Measurements from ENCODE around the gene IQGAP1. TPM values are rescaled to one million over a fixed set of nuclear protein-coding genes. Genes with fewer than 3 reads are reported as not detected.

IQGAP1 gene
- total and polyA plus RNA-seq, 2 of the 13 experiments (the other 11 are each of a cell fraction or from before 2014, with no cell fraction given): 29.5 to 37.9 TPM

DNA sequence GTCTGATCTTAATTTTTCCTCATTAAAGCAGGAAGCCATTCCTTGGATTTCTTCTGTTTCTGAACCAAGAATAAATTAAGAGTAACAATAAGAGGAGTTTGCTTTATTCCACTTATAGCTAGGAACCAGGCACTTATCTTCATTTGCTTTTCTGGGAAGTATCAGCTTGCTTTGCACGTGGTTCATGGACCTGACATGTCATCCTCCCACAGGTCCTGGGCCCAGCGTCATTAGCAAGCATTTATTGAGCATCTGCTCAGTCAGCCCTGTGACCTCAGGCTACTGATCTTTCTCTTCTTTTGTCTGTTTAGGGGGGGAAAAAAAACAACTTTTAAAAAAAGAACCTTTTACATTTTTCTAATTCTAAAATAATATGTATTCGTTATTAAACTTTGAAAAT lies 107.0 kb downstream of the IQGAP1 start:
- Histone ChIP-seq H3K79me2 (ENCODE audit: insufficient read depth, low read length) (no peaks in the 10 kb centered on the region), H3K4me3 (replicated peaks in 1 of 3; ENCODE audit: insufficient read depth in 1 of 3, low read depth in 2 of 3, low read length in 3 of 3) (no peak overlapping the region), H3K9me3 (ENCODE audit: low read length) (no peaks in the 10 kb centered on the region), H3K27ac (ENCODE audit: extremely low read length, insufficient read depth, low read length) (no peak overlapping the region), H3K4me2 (ENCODE audit: low read depth, low read length) (no peak overlapping the region), H3K36me3 (replicated peaks in 1 of 2; ENCODE audit: control insufficient read depth in 1 of 2, insufficient read depth in 2 of 2, low read length in 2 of 2) (peaks cover 7 to 53% of the 10 kb centered on the region in 2 experiments), H3K27me3 (ENCODE audit: control insufficient read depth in 1 of 2, insufficient read depth in 2 of 2, low read length in 2 of 2) (no peaks in the 10 kb centered on the region), H4K20me1 (ENCODE audit: insufficient read depth, low read length) (no peaks in the 10 kb centered on the region), H3K4me1 (ENCODE audit: insufficient read depth, low read length) (peaks cover 14% of the 10 kb centered on the region), H3K9ac (ENCODE audit: insufficient read depth, low read depth, low read length) (no peak overlapping the region), H2AFZ (ENCODE audit: low read length) (no peak overlapping the region)
- no TSS peak for BruUV-seq (replicated peaks)
- TF ChIP-seq CHCHD3 (CRISPR knock-in tag; IDR thresholded peaks at IDR 0.05) (no peak), ADNP (CRISPR knock-in tag; IDR thresholded peaks at IDR 0.05) (no peak), SP2 (CRISPR knock-in tag; IDR thresholded peaks at IDR 0.05) (no peak), RARA (CRISPR knock-in tag; IDR thresholded peaks at IDR 0.05) (no peak), ZFP36 (IDR thresholded peaks at IDR 0.05; ENCODE audit: borderline replicate concordance, low read depth, low read length, partially characterized antibody) (no peak), GZF1 (CRISPR knock-in tag; IDR thresholded peaks at IDR 0.05) (no peak), TBX2 (CRISPR knock-in tag; IDR thresholded peaks at IDR 0.05; ENCODE audit: borderline replicate concordance) (no peak), PHF8 (CRISPR knock-in tag; IDR thresholded peaks at IDR 0.05) (no peak)
- TF ChIP-seq, protein P1, sequence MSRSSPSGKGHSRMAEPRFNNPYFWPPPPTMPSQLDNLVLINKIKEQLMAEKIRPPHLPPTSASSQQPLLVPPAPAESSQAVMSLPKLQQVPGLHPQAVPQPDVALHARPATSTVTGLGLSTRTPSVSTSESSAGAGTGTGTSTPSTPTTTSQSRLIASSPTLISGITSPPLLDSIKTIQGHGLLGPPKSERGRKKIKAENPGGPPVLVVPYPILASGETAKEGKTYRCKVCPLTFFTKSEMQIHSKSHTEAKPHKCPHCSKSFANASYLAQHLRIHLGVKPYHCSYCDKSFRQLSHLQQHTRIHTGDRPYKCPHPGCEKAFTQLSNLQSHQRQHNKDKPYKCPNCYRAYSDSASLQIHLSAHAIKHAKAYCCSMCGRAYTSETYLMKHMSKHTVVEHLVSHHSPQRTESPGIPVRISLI (CRISPR knock-in tag; IDR thresholded peaks at IDR 0.05; ENCODE audit: borderline replicate concordance): no peak
- TF ChIP-seq, protein P2, sequence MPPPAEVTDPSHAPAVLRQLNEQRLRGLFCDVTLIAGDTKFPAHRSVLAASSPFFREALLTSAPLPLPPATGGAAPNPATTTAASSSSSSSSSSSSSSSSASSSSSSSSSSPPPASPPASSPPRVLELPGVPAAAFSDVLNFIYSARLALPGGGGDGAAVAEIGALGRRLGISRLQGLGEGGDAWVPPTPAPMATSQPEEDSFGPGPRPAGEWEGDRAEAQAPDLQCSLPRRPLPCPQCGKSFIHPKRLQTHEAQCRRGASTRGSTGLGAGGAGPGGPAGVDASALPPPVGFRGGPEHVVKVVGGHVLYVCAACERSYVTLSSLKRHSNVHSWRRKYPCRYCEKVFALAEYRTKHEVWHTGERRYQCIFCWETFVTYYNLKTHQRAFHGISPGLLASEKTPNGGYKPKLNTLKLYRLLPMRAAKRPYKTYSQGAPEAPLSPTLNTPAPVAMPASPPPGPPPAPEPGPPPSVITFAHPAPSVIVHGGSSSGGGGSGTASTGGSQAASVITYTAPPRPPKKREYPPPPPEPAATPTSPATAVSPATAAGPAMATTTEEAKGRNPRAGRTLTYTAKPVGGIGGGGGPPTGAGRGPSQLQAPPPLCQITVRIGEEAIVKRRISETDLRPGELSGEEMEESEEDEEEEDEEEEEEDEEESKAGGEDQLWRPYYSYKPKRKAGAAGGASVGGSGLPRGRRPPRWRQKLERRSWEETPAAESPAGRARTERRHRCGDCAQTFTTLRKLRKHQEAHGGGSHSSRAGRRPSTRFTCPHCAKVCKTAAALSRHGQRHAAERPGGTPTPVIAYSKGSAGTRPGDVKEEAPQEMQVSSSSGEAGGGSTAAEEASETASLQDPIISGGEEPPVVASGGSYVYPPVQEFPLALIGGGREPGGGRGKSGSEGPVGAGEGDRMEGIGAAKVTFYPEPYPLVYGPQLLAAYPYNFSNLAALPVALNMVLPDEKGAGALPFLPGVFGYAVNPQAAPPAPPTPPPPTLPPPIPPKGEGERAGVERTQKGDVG (CRISPR knock-in tag; IDR thresholded peaks at IDR 0.05; ENCODE audit: borderline replicate concordance): no peak
- WGBS (ENCODE audit: low lambda C conversion rate): 91% methylated on average over 3 of the region's 3 CpGs
- ChIA-PET CTCF (ENCODE audit: low intra/inter-chr PET ratio, low total read pairs) (no interaction called here), POLR2A (no interaction called here)
- in situ Hi-C loops (cut with HindIII; ENCODE audit: extremely low pct_ligation_motif_present, low pct_unique_long_range_greater_than_20kb) (no loop called here), intact Hi-C loops (cut with micrococcal nuclease; ENCODE audit: unreplicated experiment) (no loop called here)
- DNase-seq (ENCODE audit: low spot score) (no peak), FAIRE-seq (no peak), ATAC-seq (no peak)

Data from HepG2 (cell line).